NT2/D1 (cell line): ENCODE results near the gene MRPL11.

Experiments
- SUZ12 ChIP-seq: IDR thresholded peaks from 2 replicates; pipeline ENCODE4 v1.6.1; 2011; ENCODE audit not compliant: insufficient read length, insufficient read depth; ENCODE audit errors: extremely low read depth
- YY1 ChIP-seq: IDR thresholded peaks from 2 replicates; pipeline ENCODE4 v1.6.1; 2011; ENCODE audit not compliant: insufficient read length, insufficient read depth
- ZNF274 ChIP-seq: IDR thresholded peaks from 2 replicates; pipeline ENCODE4 v1.6.1; 2011; ENCODE audit warnings: mild to moderate bottlenecking, low read depth, low read length

DNA sequence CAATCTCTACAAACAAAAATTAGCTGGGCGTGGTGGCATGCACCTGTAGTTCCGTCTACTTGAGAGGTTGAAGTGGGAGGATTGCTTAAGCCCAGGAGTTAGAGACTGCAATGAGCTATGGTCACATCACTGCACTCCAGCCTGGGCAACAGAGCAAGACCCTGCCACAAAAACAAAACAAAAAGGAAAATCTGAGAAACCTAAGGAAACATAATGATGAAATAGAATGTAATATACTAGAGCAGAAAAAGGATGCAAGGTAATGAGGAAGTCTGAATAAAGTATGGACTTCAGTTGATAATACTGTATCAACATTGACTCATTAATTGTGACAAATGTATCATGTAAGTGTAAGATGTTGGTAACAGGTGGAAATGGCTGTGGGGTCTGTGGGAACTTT is 9.7 kb downstream of the MRPL11 start:
- TF ChIP-seq ZNF274: no peak
- no peak for TF ChIP-seq YY1
- no peak for TF ChIP-seq SUZ12
